Measurements from ENCODE around the gene KLHDC1. TPM values are rescaled to one million over a fixed set of nuclear protein-coding genes. Genes with fewer than 3 reads are reported as not detected.

KLHDC1 gene
- total RNA-seq, 1 donor from 2014 or later, result 6.9 TPM

GRCh38 chr14:49767571-49768300 lies 74.8 kb downstream of the KLHDC1 start, which contains the start of gene KLHDC2:
KLHDC2 (plus strand) TSS chr14:49768153; CDS start chr14:49768469, 316 bp downstream.
- peak; percentile 88 for ATAC-seq (ENCODE audit: low read depth)

GRCh38 chr14:49768301-49769121 lies 75.6 kb downstream of the KLHDC1 start:
- no peaks in the 10 kb centered on the region for H3K27me3 Mint-ChIP-seq
- ATAC-seq (ENCODE audit: low read depth), result peak; percentile 13
- POLR2A ChIA-PET, result interaction anchor here (0.6 to 4.9 kb wide), 25 partner anchors 8 to 1434 kb away, joined by 3 to 95 read pairs (median 7); partner anchors contain the start of genes ARF6, DNAAF2, KLHDC1 and LRR1

More at GRCh38 chr14:49767571-49768300, 74.8 kb downstream of the KLHDC1 start, which contains the start of gene KLHDC2:
- H3K36me3 Mint-ChIP-seq (ENCODE audit: low read depth), result peaks cover 4% of the 10 kb centered on the region
- ChIA-PET POLR2A (interaction anchor here (0.6 to 4.9 kb wide), 30 partner anchors 8 to 595 kb away, joined by 3 to 95 read pairs (median 6); partner anchors contain the start of genes ARF6, DNAAF2, KLHDC1 and LRR1), CTCF (interaction anchor here (0.7 to 3.0 kb wide), 10 partner anchors 41 to 834 kb away, joined by 3 to 19 read pairs (median 4); partner anchors contain the start of genes DNAAF2, MGAT2, NEMF and POLE2)
- no peaks in the 10 kb centered on the region for H3K27me3 Mint-ChIP-seq
- intact Hi-C loops (cut with micrococcal nuclease), result loop anchor here (1.0 to 5.0 kb wide), 10 partner anchors 74 to 765 kb away; partner anchors contain the start of genes DMAC2L, KLHDC1, L2HGDH and LRR1
- H3K27ac Mint-ChIP-seq, result peak within 1 kb of the TSS; percentile 99
- no peak for TF ChIP-seq CTCF (IDR thresholded peaks at IDR 0.05)
- peaks cover 33% of the 10 kb centered on the region for H3K4me1 Mint-ChIP-seq
- peak; percentile 86 for DNase-seq
- no peaks in the 10 kb centered on the region for H3K9me3 Mint-ChIP-seq
- peak within 1 kb of the TSS; percentile 97 for H3K4me3 Mint-ChIP-seq

GRCh38 chr14:49769171-49769570 lies 76.3 kb downstream of the KLHDC1 start:
- POLR2A ChIA-PET, result interaction anchor here (0.6 to 4.9 kb wide), 10 partner anchors 19 to 347 kb away, joined by 3 to 95 read pairs (median 18); partner anchors contain the start of genes DNAAF2, LRR1, MGAT2 and NEMF
- Mint-ChIP-seq H3K27me3 (no peaks in the 10 kb centered on the region), H3K4me3 (peak overlapping the region; percentile 97), H3K27ac (peak overlapping the region; percentile 98), H3K9me3 (no peaks in the 10 kb centered on the region), H3K4me1 (peaks cover 33% of the 10 kb centered on the region), H3K36me3 (ENCODE audit: low read depth) (peaks cover 8% of the 10 kb centered on the region)
- CTCF ChIA-PET, result interaction anchor here (1.7 to 3.0 kb wide), 2 partner anchors 135 to 308 kb away, joined by 6 to 19 read pairs; partner anchors contain the start of gene DNAAF2
- intact Hi-C loops (cut with micrococcal nuclease), result loop anchor here (2.0 to 5.0 kb wide), 2 partner anchors 170 to 763 kb away; partner anchors contain the start of genes LRR1 and MAP4K5
- DNase-seq (no peak), ATAC-seq (ENCODE audit: low read depth) (no peak)
- TF ChIP-seq CTCF (IDR thresholded peaks at IDR 0.05), result no peak

More at GRCh38 chr14:49768301-49769121, 75.6 kb downstream of the KLHDC1 start:
- DNase-seq, result peak; percentile 34
- H3K4me3 Mint-ChIP-seq, result peak overlapping the region; percentile 97
- peak overlapping the region; percentile 98 for H3K27ac Mint-ChIP-seq
- peaks cover 33% of the 10 kb centered on the region for H3K4me1 Mint-ChIP-seq
- no peaks in the 10 kb centered on the region for H3K9me3 Mint-ChIP-seq
- no peak for TF ChIP-seq CTCF (IDR thresholded peaks at IDR 0.05)
- CTCF ChIA-PET, result interaction anchor here (1.0 to 3.0 kb wide), 8 partner anchors 42 to 307 kb away, joined by 3 to 19 read pairs (median 5); partner anchors contain the start of genes DNAAF2, MGAT2, NEMF and POLE2
- peaks cover 4% of the 10 kb centered on the region for H3K36me3 Mint-ChIP-seq (ENCODE audit: low read depth)
- intact Hi-C loops (cut with micrococcal nuclease), result loop anchor here (1.0 to 5.0 kb wide), 7 partner anchors 75 to 764 kb away; partner anchors contain the start of genes KLHDC1, LRR1, MAP4K5 and NEMF

- DNase-seq (no peak), ATAC-seq (ENCODE audit: low read depth) (no peak)
- Mint-ChIP-seq H3K27ac (peak overlapping the region; percentile 98), H3K4me3 (peak overlapping the region; percentile 97), H3K27me3 (no peaks in the 10 kb centered on the region), H3K36me3 (ENCODE audit: low read depth) (peaks cover 12% of the 10 kb centered on the region), H3K4me1 (peaks cover 33% of the 10 kb centered on the region), H3K9me3 (no peaks in the 10 kb centered on the region)
- intact Hi-C loops (cut with micrococcal nuclease), result loop anchor here (2.0 to 5.0 kb wide), 2 partner anchors 171 to 763 kb away; partner anchors contain the start of genes LRR1 and MAP4K5
- POLR2A ChIA-PET, result interaction anchor here (0.6 to 4.9 kb wide), 6 partner anchors 19 to 347 kb away, joined by 4 to 95 read pairs (median 10); partner anchors contain the start of genes DNAAF2, MGAT2, POLE2 and VCPKMT
- CTCF ChIA-PET, result interaction anchor here (3.0 kb wide), 1 partner anchor 135 kb away, joined by 19 read pairs; the partner anchor contains the start of gene DNAAF2
- no peak for TF ChIP-seq CTCF (IDR thresholded peaks at IDR 0.05)
These were observed 76.8 kb downstream of the KLHDC1 start for GRCh38 chr14:49769581-49770211.

Measured in activated B cell treated with CpG ODN at 0.5 μM for 24 hours (primary cell).